NT2/D1 (cell line): ENCODE data around the gene SLC12A8.

Experiments
- DNase-seq: peaks from one replicate; pipeline ENCODE4 v3.0.0-alpha.2; 2011; ENCODE audit warnings: low read depth, low spot score
- H3K27me3 ChIP-seq: 2 replicates; pipeline ENCODE4 v1.6.0; 2011; ENCODE audit warnings: mild to moderate bottlenecking; ENCODE audit not compliant: insufficient read length, insufficient read depth
- H3K36me3 ChIP-seq: 2 replicates; pipeline ENCODE4 v1.6.1; 2011; ENCODE audit warnings: mild to moderate bottlenecking, low read length, mixed read lengths; ENCODE audit not compliant: insufficient read depth, insufficient read length
- H3K4me1 ChIP-seq: 2 replicates; pipeline ENCODE4 v1.5.1; 2011; ENCODE audit not compliant: insufficient read depth, insufficient read length
- H3K4me3 ChIP-seq: 2 replicates; pipeline ENCODE4 v1.5.1; 2011; ENCODE audit warnings: low read depth; ENCODE audit not compliant: insufficient read length
- H3K9ac ChIP-seq: 2 replicates; pipeline ENCODE4 v1.6.0; 2011; ENCODE audit warnings: low read depth; ENCODE audit not compliant: insufficient read length
- H3K9me3 ChIP-seq: 2 replicates; pipeline ENCODE4 v1.5.1; 2011; ENCODE audit warnings: mild to moderate bottlenecking, low read length; ENCODE audit not compliant: insufficient read depth
- SUZ12 ChIP-seq: IDR thresholded peaks from 2 replicates; pipeline ENCODE4 v1.6.1; 2011; ENCODE audit not compliant: insufficient read length, insufficient read depth; ENCODE audit errors: extremely low read depth
- YY1 ChIP-seq: IDR thresholded peaks from 2 replicates; pipeline ENCODE4 v1.6.1; 2011; ENCODE audit not compliant: insufficient read length, insufficient read depth
- ZNF274 ChIP-seq: IDR thresholded peaks from 2 replicates; pipeline ENCODE4 v1.6.1; 2011; ENCODE audit warnings: mild to moderate bottlenecking, low read depth, low read length

Gene SLC12A8

GRCh38 chr3:125232401-125232800 is 19.9 kb upstream of the SLC12A8 start:
- no peak for TF ChIP-seq YY1
- TF ChIP-seq ZNF274, result no peak
- TF ChIP-seq SUZ12, result no peak
- H3K4me3 ChIP-seq, result no peak overlapping the region
- H3K4me1 ChIP-seq, result no peaks in the 10 kb centered on the region
- H3K9ac ChIP-seq, result no peak overlapping the region
- H3K27me3 ChIP-seq, result no peaks in the 10 kb centered on the region
- H3K9me3 ChIP-seq, result no peaks in the 10 kb centered on the region
- no peak for DNase-seq
- peaks cover 16% of the 10 kb centered on the region for H3K36me3 ChIP-seq

- peaks cover 16% of the 10 kb centered on the region for H3K36me3 ChIP-seq
- TF ChIP-seq ZNF274 (no peak), YY1 (no peak), SUZ12 (no peak)
- no peaks in the 10 kb centered on the region for H3K9me3 ChIP-seq
- no peak overlapping the region for H3K9ac ChIP-seq
- no peak overlapping the region for H3K4me3 ChIP-seq
- H3K4me1 ChIP-seq, result no peaks in the 10 kb centered on the region
- H3K27me3 ChIP-seq, result no peaks in the 10 kb centered on the region
- no peak for DNase-seq
Observed at GRCh38 chr3:125231895-125232294, 19.3 kb upstream of the SLC12A8 start.

GRCh38 chr3:125229707-125230106 is 17.2 kb upstream of the SLC12A8 start:
- no peak for DNase-seq
- no peak for TF ChIP-seq YY1
- no peak for TF ChIP-seq SUZ12
- TF ChIP-seq ZNF274, result no peak
- no peak overlapping the region for H3K4me3 ChIP-seq
- H3K9ac ChIP-seq, result no peak overlapping the region
- H3K9me3 ChIP-seq, result no peaks in the 10 kb centered on the region
- no peaks in the 10 kb centered on the region for H3K27me3 ChIP-seq
- no peaks in the 10 kb centered on the region for H3K4me1 ChIP-seq
- peaks cover 16% of the 10 kb centered on the region for H3K36me3 ChIP-seq

- no peak for TF ChIP-seq SUZ12
- TF ChIP-seq ZNF274, result no peak
- TF ChIP-seq YY1, result no peak
- no peaks in the 10 kb centered on the region for H3K9me3 ChIP-seq
- H3K9ac ChIP-seq, result no peak overlapping the region
- H3K4me1 ChIP-seq, result no peaks in the 10 kb centered on the region
- peaks cover 15% of the 10 kb centered on the region for H3K36me3 ChIP-seq
- DNase-seq, result no peak
- no peak overlapping the region for H3K4me3 ChIP-seq
- H3K27me3 ChIP-seq, result no peaks in the 10 kb centered on the region
Observed at GRCh38 chr3:125229168-125229567, 16.6 kb upstream of the SLC12A8 start.

- Histone ChIP-seq H3K27me3 (no peaks in the 10 kb centered on the region), H3K4me3 (no peak overlapping the region), H3K9me3 (no peaks in the 10 kb centered on the region), H3K4me1 (no peaks in the 10 kb centered on the region), H3K36me3 (no peaks in the 10 kb centered on the region), H3K9ac (no peak overlapping the region)
- DNase-seq, result no peak
- no peak for TF ChIP-seq SUZ12
- TF ChIP-seq YY1, result no peak
- no peak for TF ChIP-seq ZNF274
Observed at GRCh38 chr3:125221831-125222230, 9.3 kb upstream of the SLC12A8 start.

GRCh38 chr3:125220727-125221429 is 8.3 kb upstream of the SLC12A8 start:
- H3K9me3 ChIP-seq, result no peaks in the 10 kb centered on the region
- H3K9ac ChIP-seq, result no peak overlapping the region
- no peak for DNase-seq
- no peak for TF ChIP-seq ZNF274
- no peak for TF ChIP-seq YY1
- no peak for TF ChIP-seq SUZ12
- no peak overlapping the region for H3K4me3 ChIP-seq
- no peaks in the 10 kb centered on the region for H3K36me3 ChIP-seq
- H3K4me1 ChIP-seq, result no peaks in the 10 kb centered on the region
- H3K27me3 ChIP-seq, result no peaks in the 10 kb centered on the region

- H3K4me1 ChIP-seq, result no peaks in the 10 kb centered on the region
- TF ChIP-seq SUZ12 (no peak), YY1 (no peak), ZNF274 (no peak)
- no peaks in the 10 kb centered on the region for H3K9me3 ChIP-seq
- DNase-seq, result no peak
- H3K9ac ChIP-seq, result no peak overlapping the region
- no peak overlapping the region for H3K4me3 ChIP-seq
- no peaks in the 10 kb centered on the region for H3K27me3 ChIP-seq
- H3K36me3 ChIP-seq, result no peaks in the 10 kb centered on the region
Observed at GRCh38 chr3:125220183-125220582, 7.6 kb upstream of the SLC12A8 start.
